H1 (cell line): ENCODE results near the gene LOXL1. TPM values are rescaled to one million over a fixed set of nuclear protein-coding genes. Genes with fewer than 3 reads are reported as not detected.

ENCODE experiments used
- CTCF ChIA-PET: fragments of 300-600 bp; sonication (Branson Sonifier 250); formaldehyde crosslinking; loops from one replicate; lab custom pipeline; 2021; ENCODE audit not compliant: partially characterized antibody; lab: Charles Lee
- POLR2A ChIA-PET: fragments of 300-600 bp; sonication (Branson Sonifier 250); formaldehyde crosslinking; loops from one replicate; lab custom pipeline; 2021; ENCODE audit warnings: inconsistent platforms; ENCODE audit not compliant: partially characterized antibody; lab: Charles Lee
- DNase-seq, 2 experiments: peaks; one replicate each; pipeline versions ENCODE4 v3.0.0 to v3.0.0-alpha.2; 2010 to 2022; ENCODE audit warnings: low spot score in 2 of 2, low read depth in 1 of 2, mixed read lengths in 1 of 2
- FAIRE-seq: peaks from 2 replicates; lab custom pipeline; 2011; peaks lifted over from hg19 to GRCh38; lab: Jason Lieb, UNC
- H2AFZ ChIP-seq: 2 replicates; pipeline ENCODE4 v1.8.1; 2012; ENCODE audit warnings: low read length, inconsistent platforms
- H2AK5ac ChIP-seq: 2 replicates; pipeline ENCODE4 v1.6.1; 2013; ENCODE audit warnings: low read depth, low read length
- H2BK120ac ChIP-seq: replicated peaks from 2 replicates; pipeline ENCODE3; 2013; ENCODE audit warnings: low read depth, low read length, inconsistent platforms
- H2BK12ac ChIP-seq: 2 replicates; pipeline ENCODE4 v1.6.1; 2013; ENCODE audit warnings: low read depth, low read length
- H2BK15ac ChIP-seq: 2 replicates; pipeline ENCODE4 v1.6.1; 2013; ENCODE audit warnings: low read length
- H2BK20ac ChIP-seq: 2 replicates; pipeline ENCODE4 v1.6.1; 2013; ENCODE audit warnings: low read length
- H2BK5ac ChIP-seq: 2 replicates; pipeline ENCODE4 v1.6.1; 2013; ENCODE audit warnings: low read depth, low read length
- H3K14ac ChIP-seq: 2 replicates; pipeline ENCODE4 v1.6.1; 2013; ENCODE audit warnings: inconsistent platforms; ENCODE audit not compliant: insufficient read length
- H3K18ac ChIP-seq: 2 replicates; pipeline ENCODE4 v1.6.1; 2013; ENCODE audit warnings: low read length; ENCODE audit errors: extremely low read depth
- H3K23ac ChIP-seq: 2 replicates; pipeline ENCODE4 v1.6.1; 2013; ENCODE audit warnings: inconsistent platforms; ENCODE audit not compliant: insufficient read length
- H3K23me2 ChIP-seq: 2 replicates; pipeline ENCODE4 v1.6.1; 2013; ENCODE audit warnings: low read depth, low read length
- H3K27ac ChIP-seq: 2 replicates; pipeline ENCODE4 v1.6.1; 2011; ENCODE audit warnings: low read depth, low read length, inconsistent platforms
- H3K27me3 ChIP-seq, 4 experiments: replicated peaks in 1 of 4; 1 replicate in 1 of 4; 2 replicates in 3 of 4; pipeline versions ENCODE4 v1.6.1 to v1.8.1; 2011 to 2013; ENCODE audit warnings: low read length in 3 of 4, mild to moderate bottlenecking in 3 of 4, inconsistent platforms in 2 of 4, mixed read lengths in 2 of 4, moderate library complexity in 1 of 4; ENCODE audit not compliant: control insufficient read depth in 3 of 4, insufficient read depth in 3 of 4; ENCODE audit errors: extremely low read depth in 1 of 4
- H3K36me3 ChIP-seq, 4 experiments: 2 replicates each; pipeline versions ENCODE4 v1.6.1 to v1.8.1; 2011 to 2013; ENCODE audit warnings: mild to moderate bottlenecking in 4 of 4, low read length in 3 of 4, moderate library complexity in 2 of 4, control low read depth in 1 of 4, inconsistent platforms in 1 of 4; ENCODE audit not compliant: insufficient read depth in 4 of 4, control insufficient read depth in 2 of 4
- H3K4ac ChIP-seq: replicated peaks from 2 replicates; pipeline ENCODE3; 2013; ENCODE audit warnings: low read length, low read depth, mixed read lengths, inconsistent platforms; ENCODE audit not compliant: insufficient read length
- H3K4me1 ChIP-seq, 4 experiments: replicated peaks in 1 of 4; 1 replicate in 1 of 4; 2 replicates in 3 of 4; pipeline versions ENCODE4 v1.6.1 to v1.8.1; 2011 to 2013; ENCODE audit warnings: low read length in 3 of 4, inconsistent platforms in 2 of 4, mixed read lengths in 1 of 4; ENCODE audit not compliant: insufficient read depth in 4 of 4, control insufficient read depth in 3 of 4
- H3K4me2 ChIP-seq, 2 experiments: 2 replicates each; pipeline versions ENCODE4 v1.6.1 to v1.8.1; 2011 to 2013; ENCODE audit warnings: low read depth in 2 of 2, low read length in 2 of 2, control low read depth in 1 of 2, inconsistent platforms in 1 of 2, mild to moderate bottlenecking in 1 of 2; ENCODE audit not compliant: insufficient read depth in 1 of 2
- H3K4me3 ChIP-seq, 4 experiments: fragments of 200-600, 300-600 bp in 1 of 4; sonication (generic), shearing (Covaris generic), sonication (Bioruptor Twin) in 1 of 4; 2 replicates each; pipeline versions ENCODE4 v1.5.1 to v1.8.1; 2011 to 2016; ENCODE audit warnings: low read length in 4 of 4, low read depth in 3 of 4, control low read depth in 2 of 4, inconsistent platforms in 2 of 4, mild to moderate bottlenecking in 2 of 4, mixed read lengths in 1 of 4, moderate library complexity in 1 of 4; ENCODE audit not compliant: insufficient read depth in 2 of 4; ENCODE audit errors: extremely low read depth in 1 of 4
- H3K56ac ChIP-seq: replicated peaks from 2 replicates; pipeline ENCODE3; 2013; ENCODE audit warnings: low read depth, mild to moderate bottlenecking, mixed read lengths, low read length, inconsistent platforms; ENCODE audit not compliant: insufficient read length
- H3K79me1 ChIP-seq: 2 replicates; pipeline ENCODE4 v1.6.1; 2013; ENCODE audit warnings: low read depth, low read length, control low read depth
- H3K79me2 ChIP-seq, 2 experiments: 2 replicates each; pipeline versions ENCODE4 v1.6.1 to v1.8.1; 2012 to 2013; ENCODE audit warnings: low read length in 2 of 2, mild to moderate bottlenecking in 2 of 2, inconsistent platforms in 1 of 2; ENCODE audit not compliant: insufficient read depth in 2 of 2, control insufficient read depth in 1 of 2
- H3K9ac ChIP-seq, 4 experiments: replicated peaks in 1 of 4; 1 replicate in 1 of 4; 2 replicates in 3 of 4; pipeline versions ENCODE4 v1.6.1 to v1.8.1; 2011 to 2013; ENCODE audit warnings: low read depth in 3 of 4, low read length in 3 of 4, control low read depth in 2 of 4, mild to moderate bottlenecking in 2 of 4, moderate library complexity in 2 of 4, inconsistent platforms in 1 of 4; ENCODE audit errors: extremely low read depth in 1 of 4
- H3K9me3 ChIP-seq, 2 experiments: 2 replicates each; pipeline versions ENCODE4 v1.6.1 to v1.8.1; 2012 to 2013; ENCODE audit warnings: mild to moderate bottlenecking in 2 of 2, moderate library complexity in 2 of 2, control low read depth in 1 of 2, inconsistent platforms in 1 of 2, low read depth in 1 of 2, low read length in 1 of 2, mixed read lengths in 1 of 2; ENCODE audit not compliant: insufficient read depth in 2 of 2
- H4K20me1 ChIP-seq, 2 experiments: replicated peaks in 1 of 2; 2 replicates each; pipeline versions ENCODE3 to v1.8.1; 2011 to 2013; ENCODE audit warnings: inconsistent platforms in 2 of 2, low read length in 2 of 2, mild to moderate bottlenecking in 1 of 2; ENCODE audit not compliant: insufficient read depth in 2 of 2, control insufficient read depth in 1 of 2
- H4K5ac ChIP-seq: 2 replicates; pipeline ENCODE4 v1.6.1; 2013; ENCODE audit warnings: low read length, low read depth, mixed read lengths, inconsistent platforms; ENCODE audit not compliant: insufficient read length
- H4K8ac ChIP-seq: 2 replicates; pipeline ENCODE4 v1.8.0; 2013; ENCODE audit warnings: mild to moderate bottlenecking, moderate library complexity, low read length, inconsistent platforms; ENCODE audit not compliant: insufficient read depth; ENCODE audit errors: extremely low read depth
- H4K91ac ChIP-seq: replicated peaks from 2 replicates; pipeline ENCODE3; 2013; ENCODE audit warnings: low read length, mixed read lengths, inconsistent platforms; ENCODE audit not compliant: insufficient read length
- ATF3 ChIP-seq: IDR thresholded peaks from 2 replicates; pipeline ENCODE4 v1.6.1; 2011; ENCODE audit warnings: low read depth, mild to moderate bottlenecking, low read length; ENCODE audit not compliant: insufficient read depth
- HDAC2 ChIP-seq, 2 experiments: fragments of 300-600 bp in 1 of 2; sonication (generic) in 1 of 2; IDR thresholded peaks; 2 replicates each; pipeline ENCODE4 v1.6.1; 2011 to 2012; ENCODE audit warnings: low read depth in 2 of 2, low read length in 2 of 2, mild to moderate bottlenecking in 2 of 2, moderate library complexity in 2 of 2, borderline replicate concordance in 1 of 2, inconsistent platforms in 1 of 2
- NRF1 ChIP-seq: IDR thresholded peaks from 2 replicates; pipeline ENCODE4 v1.6.1; 2011; ENCODE audit warnings: mild to moderate bottlenecking, low read depth, low read length, improper control_type of control experiment
- POU5F1 ChIP-seq: IDR thresholded peaks from 2 replicates; pipeline ENCODE4 v1.6.1; 2011; ENCODE audit warnings: low read depth, mild to moderate bottlenecking, low read length, moderate library complexity
- RFX5 ChIP-seq: IDR thresholded peaks from 2 replicates; pipeline ENCODE4 v1.6.1; 2011; ENCODE audit warnings: low read depth, low read length, improper control_type of control experiment, borderline replicate concordance
- SP1 ChIP-seq: IDR thresholded peaks from 2 replicates; pipeline ENCODE4 v1.6.1; 2011; ENCODE audit warnings: low read depth, low read length
- WGBS, 2 experiments: shearing (Covaris generic) in 1 of 2; methylation state at CpG; one replicate each; pipeline versions ENCODE4 v1.1.6 to v1.1.7; 2013 to 2015; ENCODE audit warnings: low lambda C conversion rate in 2 of 2, mixed read lengths in 2 of 2, inconsistent platforms in 1 of 2, low coverage in 1 of 2, missing lambda C conversion rate in 1 of 2; ENCODE audit not compliant: insufficient replicate concordance in 2 of 2, insufficient coverage in 1 of 2, insufficient read length in 1 of 2; ENCODE audit errors: extremely low coverage in 1 of 2, missing lambda C conversion rate in 1 of 2; 5-methylcytosine and 5-hydroxymethylcytosine counted together
- polyA plus RNA-seq, 7 experiments: library from polyadenylated mRNA; depleted of rRNA in 3 of 7; stranded (reverse) in 5 of 7; unstranded in 2 of 7; fragments of >200 nt in 5 of 7; fragments of 200-250 nt in 2 of 7; gene quantifications; 1 replicate in 5 of 7; 2 replicates in 1 of 7; 4 replicates in 1 of 7; pipeline versions ENCODE4 v1.2.1 to v1.2.3, GENCODE V29; 2011 to 2013; ENCODE audit warnings: missing spikeins in 2 of 7, mixed read lengths in 2 of 7
- total RNA-seq: library from RNA; stranded (reverse); fragmentation: NEBNext Ultra II Directional; extraction: Animal tissue kit (Norgen Biotek cat#: 25700); gene quantifications from 2 replicates; pipeline ENCODE4 v1.2.1, GENCODE V29; 2021
- TF ChIP-seq, protein P1 (sequence below): IDR thresholded peaks from 2 replicates; pipeline ENCODE4 v1.6.1; 2012; ENCODE audit warnings: inconsistent platforms

Gene LOXL1
- total and polyA plus RNA-seq, 2 of the 8 experiments (the other 6 are each of a cell fraction or from before 2014, with no cell fraction given) = 8.1 to 14.4 TPM

GRCh38 chr15:73981761-73982221 is 55.5 kb downstream of the LOXL1 start:
- Histone ChIP-seq H4K91ac (no peak overlapping the region), H3K18ac (no peak overlapping the region), H2BK120ac (no peak overlapping the region), H4K5ac (no peak overlapping the region), H2BK5ac (no peak overlapping the region), H3K9ac (no peak overlapping the region), H3K79me2 (no peaks in the 10 kb centered on the region)
- no peak for DNase-seq
- 78% methylated on average over 5 of the region's 5 CpGs; no CpG with 5 or more reads in 1 of the 2 experiments for WGBS, 2 experiments
- no peak for TF ChIP-seq ATF3
- no peak for TF ChIP-seq HDAC2 (IDR thresholded peaks at IDR 0.05; ENCODE audit: borderline replicate concordance in 1 of 2, low read depth in 2 of 2, low read length in 2 of 2)
- TF ChIP-seq POU5F1 = no peak
- no peak for TF ChIP-seq SP1
- TF ChIP-seq RFX5 = no peak
- TF ChIP-seq, protein P1, sequence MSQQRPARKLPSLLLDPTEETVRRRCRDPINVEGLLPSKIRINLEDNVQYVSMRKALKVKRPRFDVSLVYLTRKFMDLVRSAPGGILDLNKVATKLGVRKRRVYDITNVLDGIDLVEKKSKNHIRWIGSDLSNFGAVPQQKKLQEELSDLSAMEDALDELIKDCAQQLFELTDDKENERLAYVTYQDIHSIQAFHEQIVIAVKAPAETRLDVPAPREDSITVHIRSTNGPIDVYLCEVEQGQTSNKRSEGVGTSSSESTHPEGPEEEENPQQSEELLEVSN = no peak
- TF ChIP-seq NRF1 = no peak
- TF ChIP-seq, all 59 proteins: peak for 0
- no peak overlapping the region for H3K4ac ChIP-seq
- no peaks in the 10 kb centered on the region; a peak in 1 of 7 replicates for H3K4me1 ChIP-seq
- no peak overlapping the region for H3K27ac ChIP-seq
- H2BK20ac ChIP-seq = no peak overlapping the region
- no peak overlapping the region for H2AFZ ChIP-seq
- POLR2A ChIA-PET = no interaction called here
- no peak overlapping the region for H3K4me3 ChIP-seq
- H3K79me1 ChIP-seq = no peaks in the 10 kb centered on the region
- no peak overlapping the region for H3K56ac ChIP-seq
- H2BK15ac ChIP-seq = no peak overlapping the region
- no peak overlapping the region; the same call in 1 of the 2 replicates for H4K8ac ChIP-seq
- H2AK5ac ChIP-seq = no peak overlapping the region
- FAIRE-seq = no peak
- no peaks in the 10 kb centered on the region for H4K20me1 ChIP-seq
- H3K23ac ChIP-seq = no peak overlapping the region
- H3K4me2 ChIP-seq = no peak overlapping the region
- no peak overlapping the region for H3K14ac ChIP-seq
- no peaks in the 10 kb centered on the region for H3K36me3 ChIP-seq
- H3K27me3 ChIP-seq = no peaks in the 10 kb centered on the region; a peak in 1 of 7 replicates
- no peaks in the 10 kb centered on the region for H3K23me2 ChIP-seq
- CTCF ChIA-PET = interaction anchor here (0.6 to 1.9 kb wide), 7 partner anchors 9 to 332 kb away, joined by 3 to 8 read pairs (median 4); no protein-coding TSS in a partner anchor
- H2BK12ac ChIP-seq = no peak overlapping the region
- H3K9me3 ChIP-seq = no peaks in the 10 kb centered on the region
